ENCODE measurements around the gene BMPR1A. TPM values are rescaled to one million over a fixed set of nuclear protein-coding genes. Genes with fewer than 3 reads are reported as not detected.

Gene BMPR1A
- total RNA-seq, 1 experiment from 2014 or later, result 104 TPM

- no peaks in the 10 kb centered on the region for H3K9me3 Mint-ChIP-seq
- H3K36me3 Mint-ChIP-seq, result peaks cover 10% of the 10 kb centered on the region
- no peaks in the 10 kb centered on the region for H3K27me3 Mint-ChIP-seq (ENCODE audit: low read depth)
- CTCF ChIA-PET, result interaction anchor here (0.5 to 1.9 kb wide), 6 partner anchors 17 to 140 kb away, joined by 3 to 11 read pairs (median 4); no protein-coding TSS in a partner anchor
- TF ChIP-seq CREM (CRISPR knock-in tag; IDR thresholded peaks at IDR 0.05) (no peak), TEAD1 (CRISPR knock-in tag; IDR thresholded peaks at IDR 0.05) (no peak), SMAD3 (CRISPR knock-in tag; IDR thresholded peaks at IDR 0.05; ENCODE audit: borderline replicate concordance) (no peak), ZNF512 (CRISPR knock-in tag; IDR thresholded peaks at IDR 0.05; ENCODE audit: borderline replicate concordance) (no peak), PRRX2 (CRISPR knock-in tag; IDR thresholded peaks at IDR 0.05) (no peak), HMGXB4 (CRISPR knock-in tag; IDR thresholded peaks at IDR 0.05) (no peak), ZSCAN18 (CRISPR knock-in tag; IDR thresholded peaks at IDR 0.05) (no peak), NR2C2 (CRISPR knock-in tag; IDR thresholded peaks at IDR 0.05) (no peak), ERG (CRISPR knock-in tag; IDR thresholded peaks at IDR 0.05) (no peak), GRHL2 (CRISPR knock-in tag; IDR thresholded peaks at IDR 0.05; ENCODE audit: insufficient replicate concordance, severe bottlenecking) (no peak)
- H3K4me3 Mint-ChIP-seq, result peak overlapping the region; percentile 86
- H3K27ac Mint-ChIP-seq, result peak overlapping the region; percentile 86
- no peak for ATAC-seq
- no peak for DNase-seq (ENCODE audit: low spot score)
- H3K4me1 Mint-ChIP-seq, result peaks cover 54% of the 10 kb centered on the region
- POLR2A ChIA-PET, result interaction anchor here (0.7 to 1.5 kb wide), 3 partner anchors 11 to 50 kb away, joined by 3 to 5 read pairs (median 4); no protein-coding TSS in a partner anchor
These were observed 2.0 kb downstream of the BMPR1A start for GRCh38 chr10:86758189-86759072.

- H3K4me1 Mint-ChIP-seq, result peaks cover 48% of the 10 kb centered on the region
- TF ChIP-seq OVOL2 (CRISPR knock-in tag; IDR thresholded peaks at IDR 0.05; ENCODE audit: borderline replicate concordance) (no peak), NR1H2 (CRISPR knock-in tag; IDR thresholded peaks at IDR 0.05) (no peak), ZNF416 (CRISPR knock-in tag; IDR thresholded peaks at IDR 0.05) (no peak), GTF2I (CRISPR knock-in tag; conservative IDR thresholded peaks at IDR 0.05) (no peak), ZNF138 (CRISPR knock-in tag; conservative IDR thresholded peaks at IDR 0.05) (no peak), MXD4 (CRISPR knock-in tag; IDR thresholded peaks at IDR 0.05; ENCODE audit: borderline replicate concordance) (no peak)
- peak overlapping the region; percentile 86 for H3K4me3 Mint-ChIP-seq
- DNase-seq (ENCODE audit: low spot score), result no peak
- no peaks in the 10 kb centered on the region for H3K9me3 Mint-ChIP-seq
- CTCF ChIA-PET, result interaction anchor here (1.7 kb wide), 1 partner anchor 140 kb away, joined by 5 read pairs; no protein-coding TSS in a partner anchor
- POLR2A ChIA-PET, result no interaction called here
- ATAC-seq, result no peak
- H3K36me3 Mint-ChIP-seq, result peaks cover 10% of the 10 kb centered on the region
- H3K27ac Mint-ChIP-seq, result peak overlapping the region; percentile 86
- H3K27me3 Mint-ChIP-seq (ENCODE audit: low read depth), result no peaks in the 10 kb centered on the region
These were observed 2.8 kb downstream of the BMPR1A start for GRCh38 chr10:86759073-86759672.
